Endothelial cell (in vitro differentiated cells): ENCODE results near the gene SDHC. TPM values are rescaled to one million over a fixed set of nuclear protein-coding genes. Genes with fewer than 3 reads are reported as not detected.

Experiments
- DNase-seq: peaks from one replicate; pipeline ENCODE4 v3.0.0; 2021; ENCODE audit warnings: low spot score
- H3K27ac Mint-ChIP-seq: one replicate; pipeline ENCODE4 v1.8.0; 2021; ENCODE audit warnings: mixed read lengths, inconsistent platforms; ENCODE audit not compliant: unreplicated experiment
- H3K27me3 Mint-ChIP-seq: one replicate; pipeline ENCODE4 v1.8.0; 2021; ENCODE audit warnings: mild to moderate bottlenecking, moderate library complexity, mixed read lengths, inconsistent platforms; ENCODE audit not compliant: unreplicated experiment
- H3K36me3 Mint-ChIP-seq: one replicate; pipeline ENCODE4 v1.8.0; 2021; ENCODE audit warnings: mild to moderate bottlenecking, low read depth, mixed read lengths, inconsistent platforms; ENCODE audit not compliant: unreplicated experiment
- H3K4me1 Mint-ChIP-seq: one replicate; pipeline ENCODE4 v1.8.0; 2021; ENCODE audit warnings: mild to moderate bottlenecking, mixed read lengths, inconsistent platforms; ENCODE audit not compliant: unreplicated experiment
- H3K4me3 Mint-ChIP-seq: one replicate; pipeline ENCODE4 v1.8.0; 2021; ENCODE audit warnings: mild to moderate bottlenecking, mixed read lengths, inconsistent platforms; ENCODE audit not compliant: unreplicated experiment
- H3K9me3 Mint-ChIP-seq: one replicate; pipeline ENCODE4 v1.8.0; 2021; ENCODE audit warnings: mixed read lengths, inconsistent platforms; ENCODE audit not compliant: unreplicated experiment
- CTCF ChIP-seq: fragments of 200-600 bp; sonication (generic); IDR thresholded peaks from one replicate; pipeline ENCODE4 v1.5.0; 2021; ENCODE audit warnings: antibody characterized with exemption; ENCODE audit not compliant: unreplicated experiment
- long read RNA-seq: library from polyadenylated mRNA; unstranded; transcript quantifications from one replicate; pipeline ENCODE4 v2.0.0, GENCODE V29; 2020; ENCODE audit not compliant: unreplicated experiment
- total RNA-seq: library from RNA; stranded (reverse); fragmentation: NEBNext Ultra II Directional; extraction: Animal tissue kit (Norgen Biotek cat#: 25700); gene quantifications from one replicate; pipeline ENCODE4 v1.2.1, GENCODE V29; 2021; ENCODE audit not compliant: unreplicated experiment

SDHC gene
- total RNA-seq, result 180 TPM
- long read RNA-seq, full-length matches to known transcripts, result 10 of 12 reads
- long read RNA-seq, partial matches to known transcripts, result 0 of 12 reads
- long read RNA-seq, other reads (novel, unspliced or antisense), result 2 of 12 reads

DNA sequence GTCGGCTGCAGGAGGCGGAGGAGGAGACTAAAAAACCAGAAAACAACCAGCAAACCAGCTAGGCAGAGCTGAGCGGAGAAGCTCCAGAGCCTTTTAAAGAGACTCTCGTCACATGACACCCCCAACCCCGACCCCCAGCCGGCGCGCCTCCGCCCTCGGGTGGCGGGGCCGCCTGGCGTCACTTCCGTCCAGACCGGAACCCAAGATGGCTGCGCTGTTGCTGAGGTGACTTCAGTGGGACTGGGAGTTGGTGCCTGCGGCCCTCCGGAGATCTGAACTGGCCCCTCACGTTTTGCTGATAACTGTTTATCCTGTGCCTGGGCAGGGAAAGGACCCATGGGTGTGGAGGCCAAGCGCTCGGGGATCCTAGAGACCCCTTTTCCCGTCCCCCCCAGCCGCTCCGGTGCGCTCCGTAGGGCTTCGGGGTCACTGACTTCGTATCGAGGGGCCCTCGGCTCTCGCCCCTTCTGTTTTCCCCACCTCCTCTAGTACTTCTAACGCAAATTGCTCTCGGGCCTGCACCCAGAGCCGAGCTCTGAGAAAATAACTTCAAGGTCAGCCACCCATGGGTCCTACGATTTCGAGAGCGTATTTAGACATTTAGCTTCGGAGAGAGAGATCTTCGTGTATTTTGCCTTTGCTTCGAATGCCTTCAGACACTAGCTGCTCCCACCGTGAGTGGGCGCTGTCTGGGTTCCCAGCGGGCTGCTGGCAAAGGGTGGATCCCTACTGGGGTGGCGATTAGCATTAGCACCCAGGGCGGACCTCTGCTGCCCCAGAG is at the start of gene SDHC:
TSS of gene SDHC (plus strand) at position 181 of the 781 bp plus-strand sequence. CDS start at position 206, 25 bp downstream.
- H3K4me3 Mint-ChIP-seq, result peak within 1 kb of the TSS; percentile 99
- H3K9me3 Mint-ChIP-seq, result no peaks in the 10 kb centered on the region
- H3K27ac Mint-ChIP-seq, result peak within 1 kb of the TSS; percentile 98
- H3K36me3 Mint-ChIP-seq, result no peaks in the 10 kb centered on the region
- peak; percentile 33 for TF ChIP-seq CTCF
- peaks cover 14% of the 10 kb centered on the region for H3K4me1 Mint-ChIP-seq
- H3K27me3 Mint-ChIP-seq, result no peaks in the 10 kb centered on the region
- DNase-seq, result peak; percentile 91

GRCh38 chr1:161265305-161265704 is 48.9 kb upstream of the SDHC start:
- Mint-ChIP-seq H3K4me3 (no peak overlapping the region), H3K9me3 (no peaks in the 10 kb centered on the region), H3K36me3 (peaks cover under 1% of the 10 kb centered on the region), H3K4me1 (peaks cover 2% of the 10 kb centered on the region), H3K27me3 (peaks cover 7% of the 10 kb centered on the region), H3K27ac (no peak overlapping the region)
- TF ChIP-seq CTCF, result no peak
- no peak for DNase-seq

- Mint-ChIP-seq H3K4me3 (no peak overlapping the region), H3K9me3 (no peaks in the 10 kb centered on the region), H3K27me3 (peaks cover 7% of the 10 kb centered on the region), H3K4me1 (peaks cover 2% of the 10 kb centered on the region), H3K36me3 (no peaks in the 10 kb centered on the region), H3K27ac (no peak overlapping the region)
- DNase-seq, result no peak
- TF ChIP-seq CTCF, result no peak
Measured at GRCh38 chr1:161266202-161266601, 48.0 kb upstream of the SDHC start.

- Mint-ChIP-seq H3K36me3 (no peaks in the 10 kb centered on the region), H3K4me1 (peaks cover 2% of the 10 kb centered on the region), H3K4me3 (no peak overlapping the region), H3K27me3 (peaks cover 7% of the 10 kb centered on the region), H3K27ac (no peak overlapping the region), H3K9me3 (no peaks in the 10 kb centered on the region)
- TF ChIP-seq CTCF, result no peak
- DNase-seq, result no peak
Measured at GRCh38 chr1:161266836-161267235, 47.3 kb upstream of the SDHC start.

DNA sequence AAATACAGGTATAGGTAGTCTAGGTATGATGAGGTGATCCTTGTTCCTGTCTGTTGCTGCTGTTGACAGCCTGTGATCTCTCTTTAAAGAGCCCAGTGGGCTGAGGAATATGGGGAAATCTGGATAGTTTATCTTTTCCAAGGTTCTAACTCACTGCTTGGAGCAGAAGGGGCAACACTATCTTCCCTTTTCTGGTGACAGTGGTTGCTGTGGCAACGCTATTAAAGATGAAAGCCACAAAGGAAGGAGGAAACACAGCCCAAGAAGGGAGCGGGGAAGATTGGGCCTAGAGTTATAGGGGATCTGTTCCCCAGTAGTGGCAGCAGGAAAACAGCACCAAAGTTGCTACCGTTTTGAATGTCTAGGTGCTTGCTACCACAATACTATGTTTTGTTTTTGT is 46.9 kb upstream of the SDHC start:
- Mint-ChIP-seq H3K27me3 (peaks cover 7% of the 10 kb centered on the region), H3K9me3 (no peaks in the 10 kb centered on the region), H3K27ac (no peak overlapping the region), H3K36me3 (no peaks in the 10 kb centered on the region), H3K4me1 (peaks cover 2% of the 10 kb centered on the region), H3K4me3 (no peak overlapping the region)
- TF ChIP-seq CTCF, result no peak
- DNase-seq, result no peak
